GM18505 (cell line): Measurements from ENCODE around the gene FSD1.

ENCODE experiments used
- ATAC-seq: cut with Tn5 transposase; IDR thresholded peaks from one replicate; pipeline ENCODE4 v1.9.1; 2021; ENCODE audit not compliant: unreplicated experiment
- POLR2A ChIP-seq: IDR thresholded peaks from 4 replicates; pipeline ENCODE4 v1.6.1; 2011; ENCODE audit warnings: borderline replicate concordance; ENCODE audit not compliant: insufficient read depth, insufficient read length; ENCODE audit errors: extremely low read depth

FSD1 gene

DNA sequence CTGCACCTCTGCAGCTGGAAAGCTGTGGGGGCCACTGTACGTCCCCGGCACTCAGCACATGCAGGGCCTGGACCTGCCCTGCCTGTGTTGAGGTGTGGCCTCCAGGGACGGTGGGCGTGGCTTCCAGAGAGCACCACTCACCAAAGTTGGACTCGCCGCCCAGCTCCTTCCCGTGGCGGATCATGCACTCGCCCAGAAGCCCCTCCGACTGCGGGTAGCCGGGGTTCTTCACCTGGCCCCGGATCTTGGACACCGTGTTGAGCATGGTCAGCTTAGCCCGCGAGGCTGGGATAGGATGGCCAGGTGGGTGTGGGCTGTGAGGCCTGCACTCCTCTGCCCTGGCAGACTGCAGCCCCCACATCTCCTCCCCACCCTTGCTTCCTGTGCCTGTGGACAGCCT, 60.9 kb downstream of the FSD1 start:
- no peak for ATAC-seq
- no peak for TF ChIP-seq POLR2A

DNA sequence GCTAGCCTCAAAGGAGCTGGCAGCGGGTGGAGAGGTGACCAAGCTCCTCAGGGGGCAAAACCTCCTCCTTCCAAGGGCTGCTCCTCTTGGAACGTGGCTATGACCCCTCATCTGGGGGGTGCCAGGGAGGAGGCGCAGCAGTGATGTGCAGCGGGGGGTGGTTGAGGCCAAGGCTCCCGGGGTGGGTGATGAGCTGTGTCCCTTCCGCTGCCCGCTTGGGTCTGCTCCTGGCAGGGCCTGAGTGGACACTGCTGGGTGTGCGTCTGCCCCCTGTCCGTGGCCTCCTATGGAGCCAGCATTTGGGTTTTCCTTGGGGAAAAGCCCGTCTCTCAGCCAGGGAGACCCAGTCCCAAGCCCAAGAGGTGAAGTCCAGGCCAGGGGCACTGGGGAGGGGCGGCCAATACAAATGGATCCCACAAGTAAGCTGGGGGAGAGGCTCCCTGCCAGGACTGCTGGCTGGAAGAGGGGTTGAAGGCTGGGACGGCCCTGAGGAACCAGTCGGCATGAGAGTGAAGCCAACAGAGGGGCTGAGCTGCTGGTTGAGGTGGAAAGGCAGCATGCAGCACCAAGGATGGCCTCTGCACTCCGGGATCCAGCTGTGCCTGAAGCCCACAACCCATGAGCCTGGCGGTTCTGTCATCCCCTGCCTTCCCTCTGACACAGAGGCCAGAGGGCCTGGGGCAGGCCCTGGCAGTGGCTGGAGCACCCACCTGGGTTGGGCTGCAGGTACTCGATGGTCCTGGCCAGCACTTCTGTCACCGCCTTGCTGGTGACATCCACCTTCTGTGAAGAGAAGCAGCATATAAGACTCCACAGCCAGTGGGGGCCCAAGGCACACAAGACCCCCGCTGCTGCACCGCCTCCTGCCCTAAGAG, 61.6 kb downstream of the FSD1 start:
- ATAC-seq, result no peak

DNA sequence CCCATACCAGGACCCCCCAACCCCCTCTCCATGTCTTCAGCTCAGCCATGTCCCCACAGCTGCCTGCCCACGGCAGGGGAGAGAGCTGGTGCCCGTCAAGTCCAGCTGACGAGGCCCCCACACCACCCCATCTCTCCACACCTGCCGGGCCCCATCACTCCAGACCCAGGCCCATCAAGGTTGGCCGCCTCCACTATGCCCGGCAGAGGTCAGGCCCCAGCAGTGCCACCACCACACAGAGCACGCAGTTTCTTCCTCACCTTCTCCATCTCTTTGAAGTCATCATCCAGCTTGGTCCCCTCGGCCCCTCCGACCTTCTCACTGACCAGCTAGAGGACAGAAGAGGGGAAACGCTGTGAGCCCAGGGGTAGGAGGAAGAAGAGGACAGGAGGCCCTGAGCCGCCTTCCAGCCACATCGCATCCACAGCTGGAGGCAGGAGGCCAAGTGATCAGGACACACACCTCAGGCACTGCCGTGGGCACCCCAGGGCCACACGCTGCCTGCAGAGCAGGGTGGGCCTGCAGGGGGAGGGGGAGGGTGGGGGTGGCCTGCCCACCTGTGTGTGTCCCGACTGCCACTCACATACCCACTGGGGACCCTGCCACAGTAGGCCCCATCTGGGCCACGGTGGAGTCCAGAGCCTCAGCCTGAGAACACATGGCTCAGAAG, 62.4 kb downstream of the FSD1 start:
- no peak for TF ChIP-seq POLR2A
- ATAC-seq, result no peak

More for the DNA sequence above, 61.6 kb downstream of the FSD1 start:
- no peak for TF ChIP-seq POLR2A

DNA sequence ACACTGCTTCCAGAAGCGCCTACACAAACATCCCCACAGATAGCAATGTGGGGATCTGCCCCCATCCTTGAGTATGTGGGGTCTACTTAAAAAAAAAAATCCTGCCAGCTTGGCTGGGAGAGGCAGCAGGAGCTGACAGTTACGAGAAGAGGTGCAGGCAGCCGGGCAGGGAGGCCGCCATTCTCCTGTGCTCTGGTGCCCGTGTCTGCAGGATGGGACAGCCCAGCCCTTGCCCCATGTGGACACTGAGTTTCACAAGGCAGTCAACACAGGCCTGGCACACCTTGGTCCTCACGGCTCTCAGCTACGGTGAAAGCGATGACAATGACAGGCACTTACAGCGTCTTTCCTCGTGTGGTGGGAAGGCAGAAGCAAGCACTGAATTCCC, 62.9 kb downstream of the FSD1 start:
- ATAC-seq, result no peak
- no peak for TF ChIP-seq POLR2A

DNA sequence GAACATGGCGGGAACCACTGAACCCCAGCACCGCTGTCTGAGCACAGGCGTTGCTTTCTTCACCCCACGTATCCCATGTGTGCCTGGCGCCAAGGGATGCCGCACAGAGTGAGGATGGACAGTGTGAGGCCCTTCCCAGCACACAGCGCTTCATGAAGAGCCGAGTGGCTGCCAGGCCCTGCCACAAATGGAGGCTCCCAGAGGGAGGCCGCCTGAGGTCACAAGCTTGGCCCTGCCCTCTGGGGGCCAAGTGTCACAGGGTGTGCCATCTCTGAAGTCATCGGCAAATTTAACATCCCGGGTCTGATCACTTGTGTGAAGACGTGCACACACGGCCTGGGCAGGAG, 63.4 kb downstream of the FSD1 start:
- ATAC-seq, result no peak
- TF ChIP-seq POLR2A, result no peak

DNA sequence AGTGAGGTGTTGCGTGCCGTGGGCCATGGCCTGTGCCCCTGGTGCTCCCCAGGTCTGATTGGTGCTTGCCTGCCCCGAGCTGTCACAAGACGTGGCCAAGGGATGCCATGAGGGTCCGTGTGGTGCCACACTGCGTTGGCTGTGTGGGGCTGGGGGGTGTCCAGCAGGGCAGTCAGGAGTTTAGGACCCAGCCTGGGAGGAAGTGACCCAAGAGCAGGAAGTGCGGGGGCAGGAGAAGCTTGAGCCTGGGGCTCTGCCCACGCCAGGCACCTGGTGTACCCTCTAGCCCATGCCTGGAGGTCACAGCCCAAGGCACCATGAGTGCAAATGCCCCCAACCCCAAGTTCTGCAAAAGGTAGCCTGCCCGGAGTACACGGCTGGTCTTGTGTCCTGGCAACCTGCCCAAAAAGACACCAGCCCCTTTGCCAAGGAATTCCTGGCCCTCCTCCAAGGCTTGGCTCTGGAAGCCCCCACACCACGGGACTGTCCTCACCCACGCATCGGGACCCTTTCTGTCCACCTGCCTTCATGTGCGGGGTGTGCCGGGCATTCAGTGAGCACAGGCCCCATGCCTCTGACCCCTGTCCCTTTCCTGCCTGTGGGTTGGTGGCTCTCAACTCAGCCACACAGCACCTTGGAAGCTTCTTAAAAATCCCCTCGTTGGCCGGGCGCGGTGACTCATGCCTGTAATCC, 63.9 kb downstream of the FSD1 start:
- TF ChIP-seq POLR2A, result peak; percentile 19
- ATAC-seq, result no peak

DNA sequence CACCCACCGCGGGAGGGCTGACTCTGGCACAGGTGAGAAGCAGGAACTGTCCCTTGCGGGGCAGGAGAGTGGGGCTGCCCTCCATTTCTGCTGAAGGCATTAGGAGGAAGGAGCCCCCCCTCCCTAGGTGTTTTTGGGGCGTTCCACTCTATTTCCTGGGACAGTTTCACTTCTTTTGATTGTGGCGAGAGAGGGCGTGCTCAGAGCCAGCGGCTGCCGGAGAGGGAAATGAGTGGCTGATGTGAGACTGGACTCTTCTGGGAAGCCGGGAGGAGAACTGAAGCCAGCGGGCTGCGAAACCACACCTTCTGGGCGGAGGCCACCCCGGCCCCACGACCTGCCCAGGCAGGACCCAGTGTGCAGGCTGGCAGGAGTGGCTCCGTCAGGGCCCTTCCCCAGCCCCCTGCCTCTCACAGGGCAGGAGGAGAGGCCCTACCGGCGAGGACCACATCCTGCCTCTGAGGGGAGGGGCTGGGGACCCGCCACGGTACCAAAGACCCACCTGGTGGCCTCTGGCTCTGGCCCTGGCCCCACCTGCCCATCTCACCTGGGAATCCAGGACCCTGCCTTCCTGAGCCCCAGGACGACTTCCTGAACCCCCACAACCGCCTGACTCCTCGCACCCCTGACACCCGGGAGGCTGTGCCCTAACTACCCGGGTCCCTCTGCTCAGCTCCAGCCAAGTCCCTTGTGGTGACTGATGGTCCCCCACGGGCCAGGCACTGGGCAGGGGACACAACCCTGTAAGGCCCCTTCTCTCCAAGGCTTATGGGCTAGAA, 64.9 kb downstream of the FSD1 start:
- TF ChIP-seq POLR2A, result peak; percentile 47
- ATAC-seq, result peak; percentile 40

DNA sequence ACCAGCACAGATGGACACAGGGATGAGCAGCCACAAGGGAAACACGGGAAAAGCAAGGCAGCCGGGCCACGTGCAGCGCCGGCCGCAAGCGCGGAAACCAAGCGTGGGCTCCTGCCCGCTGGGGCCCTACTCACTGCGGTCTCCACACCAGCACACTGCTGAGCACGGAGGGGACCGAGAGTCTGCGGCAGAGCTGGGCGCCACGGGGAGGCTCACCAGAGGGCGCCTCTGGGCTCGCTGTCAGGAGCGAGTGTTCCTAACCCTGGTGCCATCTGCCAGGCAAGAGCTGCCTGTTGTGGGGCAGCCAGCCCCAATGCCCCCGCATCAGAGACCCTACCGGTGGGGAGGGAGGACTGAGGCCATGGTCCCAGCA, 65.5 kb downstream of the FSD1 start:
- no peak for TF ChIP-seq POLR2A
- peak; percentile 33 for ATAC-seq

DNA sequence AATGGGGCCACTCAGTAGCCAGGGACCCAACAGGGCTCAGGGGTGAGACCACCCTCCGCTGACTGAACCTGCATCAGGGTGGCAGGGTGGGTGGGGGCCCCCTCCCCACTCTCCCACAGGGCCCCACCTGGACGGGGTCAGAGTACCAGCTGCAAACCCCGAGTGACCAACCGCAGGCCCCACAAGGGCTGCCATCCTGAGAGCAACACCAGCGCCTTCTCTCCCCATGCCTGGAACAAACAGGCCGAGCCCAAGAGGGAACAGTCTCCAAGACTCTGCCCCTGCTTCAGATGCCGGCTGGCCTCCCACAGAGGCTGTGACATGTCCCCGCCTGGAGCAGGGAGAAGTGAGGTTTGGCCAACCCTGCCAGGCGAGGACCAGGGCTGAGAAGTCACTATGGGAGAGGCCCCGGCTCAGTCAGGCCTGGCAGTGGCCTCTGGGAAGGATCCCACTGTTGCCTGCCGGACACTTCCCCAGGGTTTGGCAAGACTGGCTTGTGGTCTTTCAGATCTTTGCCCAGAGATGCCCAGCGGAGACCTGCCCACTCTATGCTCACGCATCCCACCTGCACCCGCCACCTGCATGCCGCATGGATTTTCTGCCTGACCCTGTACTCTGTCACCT, 66.1 kb downstream of the FSD1 start:
- ATAC-seq, result no peak
- TF ChIP-seq POLR2A, result no peak

DNA sequence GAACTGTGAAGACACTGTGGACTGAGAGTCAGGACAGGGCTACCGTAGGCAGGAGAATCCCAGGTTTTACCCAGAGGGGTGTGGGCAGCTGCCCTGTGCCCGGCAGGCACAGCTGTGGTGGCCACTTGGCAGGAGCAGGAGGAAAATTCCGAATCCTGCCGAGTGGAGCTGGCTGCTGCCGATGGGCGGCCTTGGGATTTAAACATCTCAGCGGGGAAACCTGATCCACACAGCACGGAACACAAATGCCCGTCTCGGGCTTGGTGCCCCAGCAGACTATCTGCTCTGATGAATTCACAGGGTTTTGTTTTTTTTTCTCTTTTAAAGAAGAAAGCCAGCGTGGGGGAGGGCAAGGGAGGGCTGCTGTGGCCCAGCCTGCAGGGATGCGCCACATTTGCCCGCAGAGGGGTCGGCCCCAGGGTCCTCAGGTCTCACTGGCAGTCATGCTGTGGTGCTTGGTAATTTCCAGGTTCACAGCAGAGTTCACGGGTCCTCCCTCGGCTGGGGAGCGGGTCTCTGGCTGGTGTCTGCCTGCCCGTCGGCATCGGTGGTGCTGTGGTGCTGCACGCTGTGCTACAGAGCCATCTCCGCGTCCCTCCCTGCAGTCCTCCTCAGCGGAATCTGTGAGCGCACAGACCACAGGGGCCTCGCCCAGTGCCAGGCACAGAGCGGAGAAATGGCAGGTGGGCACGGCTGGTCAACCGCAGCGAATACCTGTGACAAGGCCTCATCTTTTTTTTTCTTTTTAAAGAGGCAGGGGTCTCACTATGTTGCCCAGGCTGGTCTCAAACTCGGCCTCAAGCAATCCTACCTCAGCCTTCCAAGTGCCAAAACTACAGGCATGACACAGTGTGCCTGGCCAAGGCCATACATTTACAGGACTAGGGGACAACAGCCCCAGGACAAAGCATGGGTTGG, 67.1 kb downstream of the FSD1 start:
- ATAC-seq, result no peak
- TF ChIP-seq POLR2A, result no peak

DNA sequence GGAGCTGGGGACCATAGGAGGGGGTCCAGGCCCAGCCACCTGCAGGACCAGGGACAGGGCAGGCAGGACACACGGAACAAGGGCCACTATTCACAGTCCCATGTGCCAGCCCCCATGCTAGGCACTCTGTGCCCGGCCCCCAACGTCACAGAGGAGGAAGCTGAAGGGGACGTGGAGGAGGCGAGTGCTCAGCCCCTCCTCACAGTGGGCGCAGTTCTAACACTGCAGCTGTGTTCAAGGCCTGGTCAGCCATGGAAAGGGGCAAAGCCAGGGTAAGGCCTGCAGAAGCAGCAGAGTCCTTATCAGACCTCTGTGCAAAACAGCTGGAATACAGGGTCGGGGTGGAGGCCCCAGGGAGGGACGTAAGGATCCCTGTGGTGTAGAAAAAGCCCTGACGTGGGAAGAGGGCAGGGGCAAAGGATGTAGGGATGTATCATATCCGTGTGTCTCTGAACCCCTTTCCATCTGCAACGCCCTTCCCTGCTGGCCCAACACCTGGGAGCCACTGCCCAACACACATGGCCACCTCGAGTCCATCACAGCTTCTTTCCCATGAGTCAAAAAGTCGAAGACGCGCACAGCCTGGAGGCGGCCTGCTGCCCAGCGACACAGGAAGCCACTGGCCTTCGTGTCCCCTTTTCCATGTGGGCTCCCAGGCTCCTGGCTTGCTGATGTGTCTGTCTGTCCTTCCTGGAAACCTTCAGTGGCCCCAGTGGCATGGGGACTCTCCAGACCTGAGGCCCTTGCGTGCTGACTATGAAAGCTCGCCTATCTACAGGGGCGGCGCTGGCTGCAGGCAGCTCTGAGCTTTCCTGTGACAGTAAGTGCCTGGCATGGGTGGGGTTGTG, 68.0 kb downstream of the FSD1 start:
- ATAC-seq, result no peak
- no peak for TF ChIP-seq POLR2A

DNA sequence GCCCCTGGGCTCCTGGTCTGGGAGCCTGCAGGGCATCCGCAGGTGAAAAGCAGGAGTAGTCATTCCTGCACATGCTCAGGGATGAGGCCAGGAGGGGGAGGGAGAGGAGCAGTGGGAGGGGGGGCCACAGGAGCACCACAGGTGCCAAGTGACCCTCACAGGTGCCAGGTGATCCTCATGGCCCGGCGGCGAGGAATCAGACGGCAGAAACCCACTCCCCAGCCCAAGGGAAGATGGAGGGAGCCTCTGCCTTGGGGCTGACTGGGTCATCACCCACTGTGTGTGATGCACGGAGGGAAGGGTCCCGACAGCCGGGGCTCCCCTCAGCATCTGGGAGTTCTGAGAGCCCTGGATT, 68.6 kb downstream of the FSD1 start:
- no peak for TF ChIP-seq POLR2A
- no peak for ATAC-seq
